GM12892 (cell line): Measurements from ENCODE around the gene KIF19.

Experiments used
- POLR2A ChIP-seq: IDR thresholded peaks from 2 replicates; pipeline ENCODE4 v1.6.1; 2011; ENCODE audit warnings: low read depth, low read length, control low read depth
- POLR2AphosphoS5 ChIP-seq: IDR thresholded peaks from 2 replicates; pipeline ENCODE4 v1.6.1; 2011; ENCODE audit warnings: low read depth, low read length, control low read depth
- TAF1 ChIP-seq: IDR thresholded peaks from 2 replicates; pipeline ENCODE4 v1.6.1; 2011; ENCODE audit warnings: low read depth, mild to moderate bottlenecking, control low read depth, low read length, borderline replicate concordance

GRCh38 chr17:74385201-74385600 is 59.2 kb downstream of the KIF19 start:
- TF ChIP-seq POLR2A: no peak
- no peak for TF ChIP-seq TAF1
- TF ChIP-seq POLR2AphosphoS5: no peak
